ENCODE data around the gene P2RY13. TPM values are rescaled to one million over a fixed set of nuclear protein-coding genes. Genes with fewer than 3 reads are reported as not detected.

Gene P2RY13
- total RNA-seq, 1 experiment from 2014 or later, result not detected

- no peak overlapping the region for H3K18ac ChIP-seq (ENCODE audit: insufficient read length, low read depth, low read length)
- H3K27me3 ChIP-seq (ENCODE audit: insufficient read depth, low read length), result no peaks in the 10 kb centered on the region
- no peaks in the 10 kb centered on the region for H3K79me2 ChIP-seq (ENCODE audit: insufficient read depth, low read length)
- H3K9ac ChIP-seq (ENCODE audit: extremely low read depth, insufficient read length, low read length), result no peak overlapping the region
- H4K91ac ChIP-seq (ENCODE audit: insufficient read length, low read depth, low read length), result no peak overlapping the region
- no peak overlapping the region for H4K5ac ChIP-seq (ENCODE audit: insufficient read length, low read depth, low read length)
- Mint-ChIP-seq H3K4me1 (peaks cover 5% of the 10 kb centered on the region in 2 experiments), H3K9me3 (no peaks in the 10 kb centered on the region), H3K27ac (no peak overlapping the region), H3K36me3 (ENCODE audit: insufficient read depth in 1 of 3, low read depth in 3 of 3) (no peaks in the 10 kb centered on the region), H3K27me3 (ENCODE audit: low read depth) (no peaks in the 10 kb centered on the region), H3K4me3 (no peak overlapping the region)
- H2BK20ac ChIP-seq (ENCODE audit: low read depth, low read length, poor library complexity, severe bottlenecking), result no peak overlapping the region
- WGBS (ENCODE audit: extremely low coverage, insufficient read length, low lambda C conversion rate), result no CpG with 5 or more reads among the region's 4 CpGs
- no peak for DNase-seq
- H3K4ac ChIP-seq (ENCODE audit: low read depth, low read length), result no peak overlapping the region
- no peak for TF ChIP-seq CTCF (conservative IDR thresholded peaks at IDR 0.05)
- no peaks in the 10 kb centered on the region for H3K79me1 ChIP-seq (ENCODE audit: insufficient read depth, low read depth, low read length, poor library complexity, severe bottlenecking)
- no peak overlapping the region for H2BK15ac ChIP-seq (ENCODE audit: low read depth, low read length)
- no peak overlapping the region for H4K8ac ChIP-seq (replicated peaks; ENCODE audit: insufficient read length, low read depth, low read length)
- H2AK5ac ChIP-seq (ENCODE audit: insufficient read length, low read length), result no peak overlapping the region
- no peak overlapping the region for H3K56ac ChIP-seq (ENCODE audit: insufficient read length, low read depth, low read length)
- H2AFZ ChIP-seq (ENCODE audit: low read length), result no peak overlapping the region
- H3K14ac ChIP-seq (ENCODE audit: insufficient read depth, low read length), result no peak overlapping the region
- H3K4me2 ChIP-seq (ENCODE audit: insufficient read depth, insufficient read length, low read length), result no peak overlapping the region
- no peaks in the 10 kb centered on the region for H3K23me2 ChIP-seq (ENCODE audit: insufficient read length, low read depth, low read length, poor library complexity, severe bottlenecking)
- H3K27ac ChIP-seq (ENCODE audit: insufficient read length, low read depth, low read length), result no peak overlapping the region
- no peak overlapping the region for H2BK5ac ChIP-seq (ENCODE audit: insufficient read length, low read length)
- H3T11ph ChIP-seq (ENCODE audit: low read length), result no peak overlapping the region
- H4K20me1 ChIP-seq (ENCODE audit: control insufficient read depth, insufficient read depth, insufficient read length), result no peaks in the 10 kb centered on the region
- H3K9me3 ChIP-seq (ENCODE audit: control insufficient read depth, low read depth, low read length), result no peaks in the 10 kb centered on the region
- H3K4me1 ChIP-seq (ENCODE audit: insufficient read depth, low read length), result no peaks in the 10 kb centered on the region
- no peak overlapping the region for H2BK12ac ChIP-seq (ENCODE audit: insufficient read length, low read depth, low read length)
- H3K23ac ChIP-seq (ENCODE audit: insufficient read length, low read depth, low read length), result no peak overlapping the region
- no peak overlapping the region for H2BK120ac ChIP-seq (ENCODE audit: low read depth, low read length, poor library complexity, severe bottlenecking)
Observed at GRCh38 chr3:151283387-151283786, 46.0 kb downstream of the P2RY13 start.
